ENCODE data around the gene SLC13A5. TPM values are rescaled to one million over a fixed set of nuclear protein-coding genes. Genes with fewer than 3 reads are reported as not detected.

The SLC13A5 gene
- total RNA-seq, 4 donors from 2014 or later = 0.61 to 2.8 TPM; not detected in 2

- H3K9me3 ChIP-seq = no peaks in the 10 kb centered on the region
- TF ChIP-seq POLR2A (IDR thresholded peaks at IDR 0.05) (no peak), CTCF (IDR thresholded peaks at IDR 0.05) (no peak)
Measured at GRCh38 chr17:6684460-6684783, 28.7 kb downstream of the SLC13A5 start.

GRCh38 chr17:6683730-6684459 lies 29.3 kb downstream of the SLC13A5 start:
- no peaks in the 10 kb centered on the region for H3K4me1 ChIP-seq
- H3K4me3 ChIP-seq = no peak overlapping the region

More at GRCh38 chr17:6684460-6684783, 28.7 kb downstream of the SLC13A5 start:
- Histone ChIP-seq H3K27me3 (no peaks in the 10 kb centered on the region), H3K27ac (no peak overlapping the region), H3K36me3 (no peaks in the 10 kb centered on the region), H3K4me1 (no peaks in the 10 kb centered on the region), H3K4me3 (no peak overlapping the region)
- intact Hi-C loops (cut with DNase I; ENCODE audit: low total_unique reads) = no loop called here
- DNase-seq = no peak

GRCh38 chr17:6683081-6683684 lies 30.0 kb downstream of the SLC13A5 start:
- intact Hi-C loops (cut with DNase I; ENCODE audit: low total_unique reads) = no loop called here
- Histone ChIP-seq H3K9me3 (no peaks in the 10 kb centered on the region), H3K4me1 (no peaks in the 10 kb centered on the region), H3K27me3 (no peaks in the 10 kb centered on the region), H3K4me3 (no peak overlapping the region), H3K27ac (no peak overlapping the region), H3K36me3 (no peaks in the 10 kb centered on the region)
- DNase-seq = no peak
- TF ChIP-seq POLR2A (IDR thresholded peaks at IDR 0.05) (no peak), CTCF (IDR thresholded peaks at IDR 0.05) (no peak)

More at GRCh38 chr17:6683730-6684459, 29.3 kb downstream of the SLC13A5 start:
- H3K27me3 ChIP-seq = no peaks in the 10 kb centered on the region
- TF ChIP-seq POLR2A (IDR thresholded peaks at IDR 0.05) (no peak), CTCF (IDR thresholded peaks at IDR 0.05) (no peak)
- H3K9me3 ChIP-seq = no peaks in the 10 kb centered on the region
- no peaks in the 10 kb centered on the region for H3K36me3 ChIP-seq
- DNase-seq = no peak
- intact Hi-C loops (cut with DNase I; ENCODE audit: low total_unique reads) = no loop called here
- H3K27ac ChIP-seq = no peak overlapping the region

DNA sequence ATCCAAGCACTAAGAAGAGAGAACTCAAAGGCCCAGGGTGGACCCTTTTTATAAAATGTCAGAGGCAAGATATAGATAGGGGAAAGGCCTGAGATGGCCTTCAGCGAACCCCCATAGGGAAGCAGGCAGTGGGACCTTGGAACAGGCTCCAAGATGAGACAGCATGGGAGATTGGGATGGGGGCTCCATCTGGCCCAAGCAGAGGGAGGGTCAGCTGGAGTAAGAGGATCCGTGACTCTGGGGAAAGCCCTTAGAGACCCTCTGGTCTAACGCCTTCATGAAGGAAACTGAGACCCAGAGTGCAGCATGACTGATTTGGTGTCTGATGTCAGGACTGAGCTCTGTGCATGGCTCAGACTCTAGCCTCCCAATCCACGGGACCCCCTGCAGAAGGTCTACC lies 30.8 kb downstream of the SLC13A5 start:
- intact Hi-C loops (cut with DNase I; ENCODE audit: low total_unique reads) = no loop called here
- H3K9me3 ChIP-seq = no peaks in the 10 kb centered on the region
- no peak overlapping the region for H3K27ac ChIP-seq
- no peak for DNase-seq
- H3K27me3 ChIP-seq = peaks cover 0 to 4% of the 10 kb centered on the region in 2 donors
- H3K36me3 ChIP-seq = no peaks in the 10 kb centered on the region
- H3K4me1 ChIP-seq = no peaks in the 10 kb centered on the region
- H3K4me3 ChIP-seq = no peak overlapping the region
- TF ChIP-seq CTCF (IDR thresholded peaks at IDR 0.05) (no peak), POLR2A (IDR thresholded peaks at IDR 0.05) (no peak)

- H3K27me3 ChIP-seq = peaks cover 0 to 4% of the 10 kb centered on the region in 2 donors
- no peaks in the 10 kb centered on the region for H3K9me3 ChIP-seq
- no peak overlapping the region for H3K27ac ChIP-seq
- intact Hi-C loops (cut with DNase I; ENCODE audit: low total_unique reads) = no loop called here
- no peaks in the 10 kb centered on the region for H3K36me3 ChIP-seq
- no peaks in the 10 kb centered on the region for H3K4me1 ChIP-seq
- no peak for DNase-seq
- H3K4me3 ChIP-seq = no peak overlapping the region
- TF ChIP-seq POLR2A (IDR thresholded peaks at IDR 0.05) (no peak), CTCF (IDR thresholded peaks at IDR 0.05) (no peak)
Measured at GRCh38 chr17:6681671-6682070, 31.5 kb downstream of the SLC13A5 start.
